DOHH2 (cell line): ENCODE results near the gene FRY.

Experiments
- H3F3A ChIP-seq: fragments of 200-600 bp; sonication (generic), shearing (Covaris generic); 2 replicates; pipeline ENCODE4 v1.6.0; 2016; ENCODE audit warnings: antibody characterized with exemption, mild to moderate bottlenecking; ENCODE audit not compliant: control insufficient read depth, insufficient read depth
- H3K27ac ChIP-seq: fragments of 200-600 bp; sonication (generic); 2 replicates; pipeline ENCODE4 v1.5.1; 2014; ENCODE audit warnings: low read depth, mild to moderate bottlenecking, low read length, moderate library complexity
- H3K27me3 ChIP-seq: fragments of 200-600 bp; sonication (generic); 2 replicates; pipeline ENCODE4 v1.6.1; 2014; ENCODE audit warnings: mild to moderate bottlenecking, low read length, mixed read lengths; ENCODE audit not compliant: control insufficient read depth
- H3K36me3 ChIP-seq: fragments of 200-600 bp; sonication (generic); 2 replicates; pipeline ENCODE4 v1.6.1; 2014; ENCODE audit warnings: mild to moderate bottlenecking, low read length, moderate library complexity, mixed read lengths; ENCODE audit not compliant: control insufficient read depth
- H3K4me1 ChIP-seq: fragments of 200-600 bp; sonication (generic); 2 replicates; pipeline ENCODE4 v1.6.1; 2014; ENCODE audit warnings: mild to moderate bottlenecking, low read length, mixed read lengths; ENCODE audit not compliant: control insufficient read depth
- H3K4me2 ChIP-seq: fragments of 200-600 bp; sonication (generic); 2 replicates; pipeline ENCODE4 v1.6.0; 2014; ENCODE audit warnings: mild to moderate bottlenecking, low read length, moderate library complexity
- H3K4me3 ChIP-seq: fragments of 200-600 bp; sonication (generic); 2 replicates; pipeline ENCODE4 v1.5.1; 2014; ENCODE audit warnings: mild to moderate bottlenecking, low read length, mixed read lengths
- H3K79me2 ChIP-seq: fragments of 200-600 bp; sonication (generic); 2 replicates; pipeline ENCODE4 v1.6.1; 2014; ENCODE audit warnings: mild to moderate bottlenecking, low read length, mixed read lengths; ENCODE audit not compliant: control insufficient read depth
- H3K9me2 ChIP-seq: fragments of 200-600 bp; sonication (generic); replicated peaks from 2 replicates; pipeline ENCODE4 v1.6.1; 2014; ENCODE audit warnings: mild to moderate bottlenecking, low read length, mixed read lengths; ENCODE audit not compliant: control insufficient read depth
- H3K9me3 ChIP-seq: fragments of 200-600 bp; sonication (generic); 2 replicates; pipeline ENCODE4 v1.6.1; 2014; ENCODE audit warnings: antibody characterized with exemption, low read length, mixed read lengths; ENCODE audit not compliant: control insufficient read depth, insufficient read depth
- H4K20me1 ChIP-seq: fragments of 200-600 bp; sonication (generic); 2 replicates; pipeline ENCODE4 v1.6.0; 2014; ENCODE audit warnings: low read depth, mild to moderate bottlenecking, antibody characterized with exemption, low read length, moderate library complexity; ENCODE audit not compliant: control insufficient read depth, insufficient read depth
- CTCF ChIP-seq: fragments of 200-600 bp; sonication (generic); IDR thresholded peaks from one replicate; pipeline ENCODE4 v1.5.1; 2014; ENCODE audit warnings: antibody characterized with exemption, mild to moderate bottlenecking, low read depth, low read length; ENCODE audit not compliant: poor library complexity, severe bottlenecking
- EZH2phosphoT487 ChIP-seq: fragments of 200-600 bp; sonication (generic); IDR thresholded peaks from 2 replicates; pipeline ENCODE4 v1.6.1; 2017; ENCODE audit warnings: borderline replicate concordance, mild to moderate bottlenecking, antibody characterized with exemption, low read length, moderate library complexity, mixed read lengths

The FRY gene

GRCh38 chr13:32047793-32048192 lies 16.2 kb downstream of the FRY start:
- Histone ChIP-seq H3K36me3 (peaks cover 60% of the 10 kb centered on the region), H4K20me1 (no peaks in the 10 kb centered on the region), H3K27me3 (no peaks in the 10 kb centered on the region), H3K4me1 (peaks cover 75% of the 10 kb centered on the region), H3K4me3 (peak overlapping the region; percentile 58), H3K79me2 (peaks cover 81% of the 10 kb centered on the region), H3K4me2 (peak overlapping the region; percentile 85), H3F3A (peaks cover 34% of the 10 kb centered on the region), H3K9me2 (no peaks in the 10 kb centered on the region), H3K27ac (peak overlapping the region; percentile 97), H3K9me3 (no peaks in the 10 kb centered on the region)
- TF ChIP-seq EZH2phosphoT487 (no peak), CTCF (no peak)

GRCh38 chr13:32048816-32049215 lies 17.2 kb downstream of the FRY start:
- Histone ChIP-seq H3K4me3 (peak overlapping the region; percentile 58), H4K20me1 (no peaks in the 10 kb centered on the region), H3K9me2 (no peaks in the 10 kb centered on the region), H3K9me3 (no peaks in the 10 kb centered on the region), H3K27ac (peak overlapping the region; percentile 97), H3K4me2 (peak overlapping the region; percentile 85), H3F3A (peaks cover 34% of the 10 kb centered on the region), H3K79me2 (peaks cover 76% of the 10 kb centered on the region), H3K4me1 (peaks cover 72% of the 10 kb centered on the region), H3K36me3 (peaks cover 52% of the 10 kb centered on the region), H3K27me3 (no peaks in the 10 kb centered on the region)
- no peak for TF ChIP-seq EZH2phosphoT487
- no peak for TF ChIP-seq CTCF

- no peaks in the 10 kb centered on the region for H3K9me3 ChIP-seq
- peaks cover 33% of the 10 kb centered on the region for H3K36me3 ChIP-seq
- H3K4me2 ChIP-seq = no peak overlapping the region
Observed at GRCh38 chr13:32051156-32051555, 19.6 kb downstream of the FRY start.

More at GRCh38 chr13:32051156-32051555, 19.6 kb downstream of the FRY start:
- H4K20me1 ChIP-seq = no peaks in the 10 kb centered on the region
- peaks cover 60% of the 10 kb centered on the region for H3K4me1 ChIP-seq
- no peaks in the 10 kb centered on the region for H3K27me3 ChIP-seq
- H3K9me2 ChIP-seq = no peaks in the 10 kb centered on the region
- TF ChIP-seq EZH2phosphoT487 = no peak
- TF ChIP-seq CTCF = no peak
- peaks cover 20% of the 10 kb centered on the region for H3F3A ChIP-seq
- H3K27ac ChIP-seq = no peak overlapping the region
- H3K79me2 ChIP-seq = peaks cover 71% of the 10 kb centered on the region
- H3K4me3 ChIP-seq = no peak overlapping the region
